ENCODE data around the gene CCDC88C.

The CCDC88C gene

DNA sequence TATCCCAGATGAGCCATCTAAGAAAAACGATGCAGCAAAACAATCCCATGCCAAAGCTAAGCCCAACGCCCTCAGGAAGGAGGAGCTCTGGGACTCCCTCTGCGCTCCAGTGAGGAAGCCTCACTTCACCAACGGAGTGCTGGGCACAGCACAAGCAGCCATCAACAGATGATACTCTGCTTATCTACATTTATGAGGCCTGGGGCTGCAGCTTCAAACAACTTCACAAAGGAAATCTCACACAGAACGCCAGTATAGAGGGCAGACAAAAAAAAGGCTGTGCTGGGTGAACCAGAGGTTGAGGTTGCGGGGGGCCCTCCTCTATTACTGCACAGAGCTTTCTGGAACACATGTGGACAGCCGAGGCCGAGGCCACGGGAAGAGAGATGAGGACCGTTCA, 138.3 kb downstream of the CCDC88C start:
- no peak for DNase-seq (ENCODE audit: low read depth)
- H3K4me3 ChIP-seq (ENCODE audit: low read length) = no peak overlapping the region
- TF ChIP-seq, protein P1, sequence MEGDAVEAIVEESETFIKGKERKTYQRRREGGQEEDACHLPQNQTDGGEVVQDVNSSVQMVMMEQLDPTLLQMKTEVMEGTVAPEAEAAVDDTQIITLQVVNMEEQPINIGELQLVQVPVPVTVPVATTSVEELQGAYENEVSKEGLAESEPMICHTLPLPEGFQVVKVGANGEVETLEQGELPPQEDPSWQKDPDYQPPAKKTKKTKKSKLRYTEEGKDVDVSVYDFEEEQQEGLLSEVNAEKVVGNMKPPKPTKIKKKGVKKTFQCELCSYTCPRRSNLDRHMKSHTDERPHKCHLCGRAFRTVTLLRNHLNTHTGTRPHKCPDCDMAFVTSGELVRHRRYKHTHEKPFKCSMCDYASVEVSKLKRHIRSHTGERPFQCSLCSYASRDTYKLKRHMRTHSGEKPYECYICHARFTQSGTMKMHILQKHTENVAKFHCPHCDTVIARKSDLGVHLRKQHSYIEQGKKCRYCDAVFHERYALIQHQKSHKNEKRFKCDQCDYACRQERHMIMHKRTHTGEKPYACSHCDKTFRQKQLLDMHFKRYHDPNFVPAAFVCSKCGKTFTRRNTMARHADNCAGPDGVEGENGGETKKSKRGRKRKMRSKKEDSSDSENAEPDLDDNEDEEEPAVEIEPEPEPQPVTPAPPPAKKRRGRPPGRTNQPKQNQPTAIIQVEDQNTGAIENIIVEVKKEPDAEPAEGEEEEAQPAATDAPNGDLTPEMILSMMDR (conservative IDR thresholded peaks at IDR 0.05; ENCODE audit: low read depth, low read length) = no peak

DNA sequence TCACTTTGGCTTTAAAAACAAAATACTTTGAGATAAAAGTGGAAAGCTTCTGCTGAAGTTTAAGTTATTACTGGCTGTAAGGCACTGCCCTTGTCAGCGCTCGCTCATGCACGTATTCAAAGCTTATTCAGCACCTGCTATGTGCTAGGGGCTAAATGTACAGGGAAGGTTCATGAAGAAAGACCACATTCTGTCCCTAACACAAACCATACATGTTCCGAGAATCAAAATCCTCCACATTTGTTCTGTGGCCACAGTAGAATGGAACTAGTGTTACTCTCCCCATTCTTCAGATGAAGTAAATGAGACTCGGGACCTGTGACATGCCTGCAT, 139.3 kb downstream of the CCDC88C start:
- no peak for DNase-seq (ENCODE audit: low read depth)
- no peak overlapping the region for H3K4me3 ChIP-seq (ENCODE audit: low read length)
- TF ChIP-seq, protein P1 (conservative IDR thresholded peaks at IDR 0.05; ENCODE audit: low read depth, low read length) = no peak

DNA sequence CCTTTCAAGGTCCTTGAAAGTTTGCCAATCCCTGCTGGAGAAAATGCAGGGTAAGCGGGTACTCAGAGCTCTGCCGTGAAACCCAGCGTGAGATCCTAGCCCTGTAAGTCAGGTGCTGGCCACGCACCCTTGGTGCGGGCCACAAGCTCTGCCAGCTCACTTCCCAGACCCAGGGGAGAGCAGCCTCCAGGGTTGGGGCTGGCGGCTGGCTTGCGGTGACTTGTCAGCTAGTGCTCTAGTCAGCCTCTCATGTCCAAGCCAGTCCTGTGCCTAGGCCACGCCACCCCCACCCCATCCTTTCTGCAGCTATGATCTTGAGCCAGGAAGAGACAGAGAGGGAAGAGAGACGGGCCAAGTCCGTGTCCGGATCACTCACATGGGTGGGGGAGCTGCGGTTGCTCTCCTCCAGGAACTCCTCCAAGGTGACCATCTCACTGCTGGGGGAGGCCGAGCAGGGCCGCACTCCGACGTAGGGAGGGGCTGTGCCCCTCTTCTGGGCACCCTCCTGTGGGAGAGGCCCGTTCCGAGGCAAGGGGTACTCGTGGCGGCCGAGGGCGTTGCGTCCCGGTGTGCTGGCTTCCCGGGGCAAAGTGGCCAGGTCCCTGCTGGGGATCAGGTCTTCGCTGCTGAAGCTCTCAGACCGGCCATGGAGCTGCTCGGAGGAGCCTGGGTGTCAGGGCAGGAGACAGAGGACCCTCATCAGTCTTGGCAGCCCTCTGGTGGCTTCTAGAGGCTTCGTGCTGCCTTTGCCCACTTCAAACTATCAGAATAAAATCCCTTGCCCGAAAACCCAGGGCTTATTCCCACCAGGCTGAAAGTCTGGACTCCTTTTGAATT, 139.9 kb downstream of the CCDC88C start:
- TF ChIP-seq, protein P1 (conservative IDR thresholded peaks at IDR 0.05; ENCODE audit: low read depth, low read length) = no peak
- no peak overlapping the region for H3K4me3 ChIP-seq (ENCODE audit: low read length)

DNA sequence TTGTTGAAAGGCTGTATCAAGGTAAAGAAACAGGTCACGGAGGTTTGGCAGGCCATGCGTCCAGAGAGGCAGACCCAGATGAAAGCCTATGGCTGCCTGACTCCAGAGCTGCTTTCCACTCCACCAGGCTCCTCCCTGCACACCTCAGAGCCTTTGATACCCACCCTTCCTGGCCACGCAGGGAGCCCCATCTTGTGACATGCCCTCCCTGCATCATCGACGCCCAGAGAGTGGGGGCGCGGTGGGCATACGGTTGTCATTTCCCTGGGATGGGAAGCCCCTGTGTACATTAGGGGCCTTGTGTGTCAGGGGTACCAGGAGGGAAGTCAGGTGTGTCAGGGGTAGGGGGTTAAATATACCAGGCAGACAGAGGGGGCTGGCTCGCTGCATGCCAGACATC, 142.8 kb downstream of the CCDC88C start:
- TF ChIP-seq, protein P1 (conservative IDR thresholded peaks at IDR 0.05; ENCODE audit: low read depth, low read length) = no peak
- no peak overlapping the region for H3K4me3 ChIP-seq (ENCODE audit: low read length)
- DNase-seq (ENCODE audit: low read depth) = no peak

More for the DNA sequence above, 139.9 kb downstream of the CCDC88C start:
- no peak for DNase-seq (ENCODE audit: low read depth)

DNA sequence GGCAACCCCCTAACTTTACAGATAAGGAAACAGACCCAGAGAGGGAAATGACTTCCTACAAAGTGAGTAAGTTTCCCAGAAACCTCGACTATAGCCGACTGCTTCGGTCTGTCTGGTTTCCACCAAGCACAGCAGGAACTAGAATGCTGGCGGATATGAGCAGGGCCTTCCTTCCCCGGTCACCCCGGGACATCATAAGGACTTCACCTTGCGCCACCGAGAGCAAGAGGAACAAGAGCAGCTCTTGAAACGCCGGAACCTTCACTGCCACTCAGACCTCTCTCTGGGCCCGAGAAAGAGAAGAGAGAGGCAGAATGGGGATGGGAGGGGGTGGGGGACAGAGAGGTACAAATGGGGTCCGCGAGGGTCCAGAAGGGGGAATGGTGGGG, 143.7 kb downstream of the CCDC88C start:
- no peak for DNase-seq (ENCODE audit: low read depth)
- TF ChIP-seq, protein P1 (conservative IDR thresholded peaks at IDR 0.05; ENCODE audit: low read depth, low read length) = no peak
- no peak overlapping the region for H3K4me3 ChIP-seq (ENCODE audit: low read length)

DNA sequence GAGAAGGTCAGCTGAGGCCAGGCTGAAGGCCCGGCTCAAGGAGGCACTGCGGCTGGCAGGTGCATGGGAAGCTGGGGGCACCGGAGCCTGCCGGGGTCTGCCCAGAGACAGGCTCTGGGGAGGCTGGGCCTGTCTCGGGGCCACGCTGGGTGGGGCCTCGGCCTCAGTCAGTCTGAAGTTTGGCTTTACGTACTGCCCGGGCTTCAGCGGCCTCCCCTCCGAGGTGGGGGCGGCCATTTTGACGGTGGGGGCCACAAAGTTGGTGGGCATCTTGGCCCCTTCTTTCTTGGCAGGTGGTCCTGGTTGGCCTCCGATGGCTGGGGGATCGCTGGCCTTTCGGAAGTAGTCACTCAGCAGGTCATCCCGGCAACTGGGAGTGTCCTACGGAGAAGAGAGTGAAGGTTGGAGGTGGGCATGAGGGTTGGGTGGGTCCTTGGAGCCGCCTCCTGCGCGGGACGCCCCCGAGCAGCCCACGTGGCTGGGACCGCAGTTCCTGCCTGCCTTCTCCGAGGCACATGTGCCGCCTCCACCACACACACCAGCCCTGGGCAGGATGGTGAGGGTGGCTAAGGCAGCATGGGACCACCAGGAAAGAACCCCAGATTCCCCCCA, 144.2 kb downstream of the CCDC88C start:
- TF ChIP-seq, protein P1 (conservative IDR thresholded peaks at IDR 0.05; ENCODE audit: low read depth, low read length) = no peak
- H3K4me3 ChIP-seq (ENCODE audit: low read length) = no peak overlapping the region

More for the DNA sequence above, 144.2 kb downstream of the CCDC88C start:
- no peak for DNase-seq (ENCODE audit: low read depth)
